KBM-7 (cell line): Measurements from ENCODE around the gene GPR148.
"Not testable (repeated sequence)": the region's sequence is repeated elsewhere in the genome, so short reads cannot be mapped to it uniquely, and the experiment has no call there.

Experiments
- DNase-seq: peaks from one replicate; pipeline ENCODE4 v3.0.0-alpha.2; 2015
- in situ Hi-C: fragments of 300-500 bp; cut with MboI; formaldehyde crosslinking; loops from 2 replicates; pipeline ENCODE4 v1.14.3; 2020; ENCODE audit warnings: low sequenced_read_pairs, low pct_unique_long_range_greater_than_20kb, mixed read lengths

Gene GPR148

GRCh38 chr2:130728549-130729316 is at the start of gene GPR148:
GPR148 (plus strand) TSS chr2:130729070; CDS start chr2:130729152, 82 bp downstream.
- in situ Hi-C loops, result no loop called here
- no peak for DNase-seq

- in situ Hi-C loops, DNase-seq: not testable (repeated sequence)
Observed at GRCh38 chr2:130692041-130692770, 36.7 kb upstream of the GPR148 start.

- DNase-seq, result peak; percentile 29
- in situ Hi-C loops, result not testable (repeated sequence)
Observed at GRCh38 chr2:130693474-130693873, 35.4 kb upstream of the GPR148 start.

- DNase-seq, in situ Hi-C loops: not testable (repeated sequence)
Observed at GRCh38 chr2:130703250-130703649, 25.6 kb upstream of the GPR148 start.

- in situ Hi-C loops, DNase-seq: not testable (repeated sequence)
Observed at GRCh38 chr2:130714795-130715194, 14.1 kb upstream of the GPR148 start.

- DNase-seq, result no peak
- in situ Hi-C loops, result no loop called here
Observed at GRCh38 chr2:130720036-130720435, 8.8 kb upstream of the GPR148 start.

- DNase-seq, result no peak
- in situ Hi-C loops, result no loop called here
Observed at GRCh38 chr2:130720528-130720927, 8.3 kb upstream of the GPR148 start.

- in situ Hi-C loops, result no loop called here
- DNase-seq, result no peak
Observed at GRCh38 chr2:130724455-130724854, 4.4 kb upstream of the GPR148 start.

- in situ Hi-C loops, result no loop called here
- no peak for DNase-seq
Observed at GRCh38 chr2:130726614-130727180, 2.2 kb upstream of the GPR148 start.

GRCh38 chr2:130727286-130727924 is 1.5 kb upstream of the GPR148 start:
- DNase-seq, result peak; percentile 88
- in situ Hi-C loops, result no loop called here

GRCh38 chr2:130728007-130728454 is 839 bp upstream of the GPR148 start:
- in situ Hi-C loops, result no loop called here
- DNase-seq, result no peak

- in situ Hi-C loops, result no loop called here
- DNase-seq, result no peak
Observed at GRCh38 chr2:130729322-130730299, 741 bp downstream of the GPR148 start.

- DNase-seq, in situ Hi-C loops: not testable (repeated sequence)
Observed at GRCh38 chr2:130732257-130732656, 3.4 kb downstream of the GPR148 start.

GRCh38 chr2:130735200-130735599 is 6.3 kb downstream of the GPR148 start:
- in situ Hi-C loops, result no loop called here
- DNase-seq, result no peak

- DNase-seq, result no peak
- in situ Hi-C loops, result no loop called here
Observed at GRCh38 chr2:130736487-130736886, 7.6 kb downstream of the GPR148 start.

GRCh38 chr2:130737592-130737991 is 8.7 kb downstream of the GPR148 start:
- DNase-seq, result no peak
- in situ Hi-C loops, result no loop called here

- in situ Hi-C loops, result no loop called here
- no peak for DNase-seq
Observed at GRCh38 chr2:130740671-130741070, 11.8 kb downstream of the GPR148 start.

GRCh38 chr2:130743278-130743677 is 14.4 kb downstream of the GPR148 start:
- DNase-seq, result no peak
- in situ Hi-C loops, result no loop called here
